ENCODE data around the gene ADGRG6. TPM values are rescaled to one million over a fixed set of nuclear protein-coding genes. Genes with fewer than 3 reads are reported as not detected.

ADGRG6 gene
- polyA plus RNA-seq (2011; rRNA removed) (25.4 and 32.9 TPM in 2 replicates), polyA minus RNA-seq (2011; rRNA and poly(A)+ RNA removed) (27.4 and 42.0 TPM in 2 replicates)

GRCh38 chr6:142301651-142302391, at the start of gene ADGRG6:
ADGRG6 (plus strand) TSS chr6:142302007; CDS start chr6:142302330, 323 bp downstream.
- ChIA-PET POLR2A (no interaction called here), CTCF (interaction anchor here (1.1 to 3.0 kb wide), 3 partner anchors 42 to 87 kb away, joined by 3 to 10 read pairs (median 9); no protein-coding TSS in a partner anchor)
- Histone ChIP-seq H3K27me3 (ENCODE audit: control insufficient read depth, insufficient read depth, low read length) (no peaks in the 10 kb centered on the region), H3K36me3 (ENCODE audit: control insufficient read depth, insufficient read depth, low read length) (no peaks in the 10 kb centered on the region), H3K4me3 (ENCODE audit: low read depth, low read length) (peak within 1 kb of the TSS; percentile 84)
- DNase-seq (ENCODE audit: low read depth) = no peak
- no peak for TF ChIP-seq CTCF (IDR thresholded peaks at IDR 0.05; ENCODE audit: insufficient read depth, low read depth, low read length)

DNA sequence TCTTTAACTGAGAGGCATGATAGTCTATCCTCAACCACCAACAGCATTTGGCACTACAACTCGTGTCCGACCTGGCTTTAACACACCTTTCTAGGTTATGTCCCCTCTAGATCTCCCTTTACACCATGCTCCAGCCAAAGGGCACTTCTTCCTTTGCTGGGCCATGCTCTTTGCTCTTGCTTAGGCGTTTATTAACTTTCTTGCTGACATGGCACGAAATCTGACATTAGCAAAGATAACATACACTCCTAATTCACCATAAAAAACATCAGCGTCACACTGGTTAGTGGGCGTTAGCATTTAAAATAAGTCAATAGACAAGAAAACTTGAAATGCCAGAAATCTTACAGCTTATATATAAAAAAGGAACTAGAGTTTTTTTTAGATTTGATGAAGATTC, 47.3 kb upstream of the ADGRG6 start:
- no peaks in the 10 kb centered on the region for H3K27me3 ChIP-seq (ENCODE audit: control insufficient read depth, insufficient read depth, low read length)
- TF ChIP-seq CTCF (IDR thresholded peaks at IDR 0.05; ENCODE audit: insufficient read depth, low read depth, low read length) = no peak
- ChIA-PET CTCF (interaction anchor here (1.1 to 1.5 kb wide), 4 partner anchors 11 to 108 kb away, joined by 3 read pairs; partner anchors contain the start of genes NMBR and VTA1), POLR2A (no interaction called here)
- no peak for DNase-seq (ENCODE audit: low read depth)
- H3K36me3 ChIP-seq (ENCODE audit: control insufficient read depth, insufficient read depth, low read length) = no peaks in the 10 kb centered on the region
- no peak overlapping the region for H3K4me3 ChIP-seq (ENCODE audit: low read depth, low read length)

DNA sequence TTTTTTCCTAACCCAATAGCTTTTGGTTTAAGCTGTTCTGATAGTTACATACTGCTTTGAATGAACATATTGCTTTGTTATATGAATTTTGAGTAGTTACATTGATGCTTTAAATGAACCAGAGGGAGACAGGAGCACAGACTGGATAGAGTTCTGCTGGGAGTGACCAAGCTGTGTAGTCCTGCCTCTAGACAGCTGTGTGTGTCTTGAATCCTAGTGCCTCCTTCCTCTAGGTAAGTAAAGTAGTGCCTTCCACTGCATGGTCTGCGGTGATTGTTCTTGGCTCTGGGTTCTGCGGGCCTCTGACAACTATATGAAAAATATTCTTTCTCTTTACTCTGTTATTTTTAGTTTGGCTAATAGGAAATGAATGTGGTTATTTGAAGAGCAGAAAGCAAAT, 46.0 kb upstream of the ADGRG6 start:
- CTCF ChIA-PET = interaction anchor here (0.7 to 1.5 kb wide), 5 partner anchors 13 to 1349 kb away, joined by 3 to 4 read pairs (median 3); partner anchors contain the start of genes NMBR and VTA1
- no peak for DNase-seq (ENCODE audit: low read depth)

GRCh38 chr6:142258305-142258704, 43.5 kb upstream of the ADGRG6 start:
- no peak for DNase-seq (ENCODE audit: low read depth)
- no peaks in the 10 kb centered on the region for H3K36me3 ChIP-seq (ENCODE audit: control insufficient read depth, insufficient read depth, low read length)
- ChIA-PET CTCF (no interaction called here), POLR2A (no interaction called here)
- H3K4me3 ChIP-seq (ENCODE audit: low read depth, low read length) = no peak overlapping the region
- no peak for TF ChIP-seq CTCF (IDR thresholded peaks at IDR 0.05; ENCODE audit: insufficient read depth, low read depth, low read length)
- H3K27me3 ChIP-seq (ENCODE audit: control insufficient read depth, insufficient read depth, low read length) = no peaks in the 10 kb centered on the region

More for the DNA sequence above, 46.0 kb upstream of the ADGRG6 start:
- Histone ChIP-seq H3K36me3 (ENCODE audit: control insufficient read depth, insufficient read depth, low read length) (no peaks in the 10 kb centered on the region), H3K4me3 (ENCODE audit: low read depth, low read length) (no peak overlapping the region), H3K27me3 (ENCODE audit: control insufficient read depth, insufficient read depth, low read length) (no peaks in the 10 kb centered on the region)
- TF ChIP-seq CTCF (IDR thresholded peaks at IDR 0.05; ENCODE audit: insufficient read depth, low read depth, low read length) = no peak
- POLR2A ChIA-PET = no interaction called here

GRCh38 chr6:142258757-142259156, 43.0 kb upstream of the ADGRG6 start:
- Histone ChIP-seq H3K36me3 (ENCODE audit: control insufficient read depth, insufficient read depth, low read length) (no peaks in the 10 kb centered on the region), H3K4me3 (ENCODE audit: low read depth, low read length) (no peak overlapping the region), H3K27me3 (ENCODE audit: control insufficient read depth, insufficient read depth, low read length) (no peaks in the 10 kb centered on the region)
- TF ChIP-seq CTCF (IDR thresholded peaks at IDR 0.05; ENCODE audit: insufficient read depth, low read depth, low read length) = no peak
- ChIA-PET CTCF (no interaction called here), POLR2A (no interaction called here)
- no peak for DNase-seq (ENCODE audit: low read depth)

Measured in BJ (cell line).